ENCODE measurements around the gene BAZ2B.

BAZ2B gene

GRCh38 chr2:159476329-159476728, 140.0 kb downstream of the BAZ2B start:
- TF ChIP-seq CTCF (conservative IDR thresholded peaks at IDR 0.05; ENCODE audit: low read length) (no peak), EZH2phosphoT487 (IDR thresholded peaks at IDR 0.05; ENCODE audit: borderline replicate concordance) (no peak)
- Histone ChIP-seq H3K4me2 (ENCODE audit: low read depth, low read length, poor library complexity, severe bottlenecking) (no peak overlapping the region), H3K79me2 (ENCODE audit: insufficient read depth, low read length) (no peaks in the 10 kb centered on the region), H4K20me1 (ENCODE audit: insufficient read depth, low read length, poor library complexity, severe bottlenecking) (no peaks in the 10 kb centered on the region), H3K9me3 (ENCODE audit: insufficient read depth, low read depth, low read length) (no peaks in the 10 kb centered on the region), H3K4me1 (ENCODE audit: insufficient read depth, low read length, poor library complexity, severe bottlenecking) (no peaks in the 10 kb centered on the region), H2AFZ (ENCODE audit: low read length) (no peak overlapping the region), H3K9ac (ENCODE audit: low read depth, low read length, poor library complexity, severe bottlenecking) (no peak overlapping the region), H3K9me2 (replicated peaks; ENCODE audit: low read depth, low read length) (no peaks in the 10 kb centered on the region), H3K27me3 (ENCODE audit: insufficient read depth, low read length, poor library complexity, severe bottlenecking) (no peaks in the 10 kb centered on the region), H3K4me3 (ENCODE audit: low read length, poor library complexity, severe bottlenecking) (no peak overlapping the region), H3K36me3 (ENCODE audit: insufficient read depth, low read length) (peaks cover 18% of the 10 kb centered on the region; the same call in 1 of the 2 replicates), H3F3A (ENCODE audit: low read depth) (no peaks in the 10 kb centered on the region)

DNA sequence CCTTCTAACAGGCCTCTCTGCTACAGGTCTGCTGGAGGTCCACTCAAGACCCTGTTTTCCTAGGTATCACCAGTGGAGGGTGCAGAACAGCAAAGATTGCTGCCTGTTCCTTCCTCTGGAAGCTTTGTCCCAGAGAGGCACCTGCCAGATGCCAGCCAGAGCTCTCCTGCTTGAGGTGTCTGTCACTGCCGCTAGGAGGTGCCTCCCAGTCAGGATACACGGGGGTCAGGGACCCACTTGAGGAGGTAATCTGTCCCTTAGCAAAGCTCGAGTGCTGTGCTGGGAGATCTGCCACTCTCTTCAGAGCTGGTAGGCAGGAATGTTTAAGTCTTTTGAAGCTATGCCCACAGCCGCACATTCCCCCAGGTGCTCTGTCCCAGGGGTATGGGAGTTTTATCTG, 140.6 kb downstream of the BAZ2B start:
- Histone ChIP-seq H3K4me3 (ENCODE audit: low read length, poor library complexity, severe bottlenecking) (no peak overlapping the region), H4K20me1 (ENCODE audit: insufficient read depth, low read length, poor library complexity, severe bottlenecking) (no peaks in the 10 kb centered on the region), H3K4me2 (ENCODE audit: low read depth, low read length, poor library complexity, severe bottlenecking) (no peak overlapping the region), H3K27me3 (ENCODE audit: insufficient read depth, low read length, poor library complexity, severe bottlenecking) (no peaks in the 10 kb centered on the region), H3K79me2 (ENCODE audit: insufficient read depth, low read length) (no peaks in the 10 kb centered on the region), H3K9me3 (ENCODE audit: insufficient read depth, low read depth, low read length) (no peaks in the 10 kb centered on the region), H2AFZ (ENCODE audit: low read length) (no peak overlapping the region), H3K9ac (ENCODE audit: low read depth, low read length, poor library complexity, severe bottlenecking) (no peak overlapping the region), H3K4me1 (ENCODE audit: insufficient read depth, low read length, poor library complexity, severe bottlenecking) (no peaks in the 10 kb centered on the region), H3F3A (ENCODE audit: low read depth) (no peaks in the 10 kb centered on the region), H3K9me2 (replicated peaks; ENCODE audit: low read depth, low read length) (no peaks in the 10 kb centered on the region), H3K36me3 (ENCODE audit: insufficient read depth, low read length) (peaks cover 18% of the 10 kb centered on the region; the same call in 1 of the 2 replicates)
- TF ChIP-seq EZH2phosphoT487 (IDR thresholded peaks at IDR 0.05; ENCODE audit: borderline replicate concordance), result no peak
- TF ChIP-seq CTCF (conservative IDR thresholded peaks at IDR 0.05; ENCODE audit: low read length), result no peak

- H4K20me1 ChIP-seq (ENCODE audit: insufficient read depth, low read length, poor library complexity, severe bottlenecking), result no peaks in the 10 kb centered on the region
- no peaks in the 10 kb centered on the region for H3K9me2 ChIP-seq (replicated peaks; ENCODE audit: low read depth, low read length)
- H3K36me3 ChIP-seq (ENCODE audit: insufficient read depth, low read length), result peaks cover 10% of the 10 kb centered on the region; the same call in 1 of the 2 replicates
- no peaks in the 10 kb centered on the region for H3K9me3 ChIP-seq (ENCODE audit: insufficient read depth, low read depth, low read length)
- peaks cover 5% of the 10 kb centered on the region for H3K4me1 ChIP-seq (ENCODE audit: insufficient read depth, low read length, poor library complexity, severe bottlenecking)
- no peaks in the 10 kb centered on the region for H3K79me2 ChIP-seq (ENCODE audit: insufficient read depth, low read length)
- no peak overlapping the region for H2AFZ ChIP-seq (ENCODE audit: low read length)
- no peak overlapping the region for H3K4me2 ChIP-seq (ENCODE audit: low read depth, low read length, poor library complexity, severe bottlenecking)
- TF ChIP-seq EZH2phosphoT487 (IDR thresholded peaks at IDR 0.05; ENCODE audit: borderline replicate concordance) (no peak), CTCF (conservative IDR thresholded peaks at IDR 0.05; ENCODE audit: low read length) (0 out of 2 replicates have a peak, but pooled peaks have one; percentile 14)
- H3K4me3 ChIP-seq (ENCODE audit: low read length, poor library complexity, severe bottlenecking), result no peak overlapping the region
- H3F3A ChIP-seq (ENCODE audit: low read depth), result no peaks in the 10 kb centered on the region
- no peak overlapping the region for H3K9ac ChIP-seq (ENCODE audit: low read depth, low read length, poor library complexity, severe bottlenecking)
- H3K27me3 ChIP-seq (ENCODE audit: insufficient read depth, low read length, poor library complexity, severe bottlenecking), result no peaks in the 10 kb centered on the region
These were observed 145.0 kb downstream of the BAZ2B start for GRCh38 chr2:159471340-159471739.

All from Loucy (cell line).